ENCODE data around the gene ICOSLG.
"Not testable (repeated sequence)": the region's sequence is repeated elsewhere in the genome, so short reads cannot be mapped to it uniquely, and the experiment has no call there.

Gene ICOSLG

DNA sequence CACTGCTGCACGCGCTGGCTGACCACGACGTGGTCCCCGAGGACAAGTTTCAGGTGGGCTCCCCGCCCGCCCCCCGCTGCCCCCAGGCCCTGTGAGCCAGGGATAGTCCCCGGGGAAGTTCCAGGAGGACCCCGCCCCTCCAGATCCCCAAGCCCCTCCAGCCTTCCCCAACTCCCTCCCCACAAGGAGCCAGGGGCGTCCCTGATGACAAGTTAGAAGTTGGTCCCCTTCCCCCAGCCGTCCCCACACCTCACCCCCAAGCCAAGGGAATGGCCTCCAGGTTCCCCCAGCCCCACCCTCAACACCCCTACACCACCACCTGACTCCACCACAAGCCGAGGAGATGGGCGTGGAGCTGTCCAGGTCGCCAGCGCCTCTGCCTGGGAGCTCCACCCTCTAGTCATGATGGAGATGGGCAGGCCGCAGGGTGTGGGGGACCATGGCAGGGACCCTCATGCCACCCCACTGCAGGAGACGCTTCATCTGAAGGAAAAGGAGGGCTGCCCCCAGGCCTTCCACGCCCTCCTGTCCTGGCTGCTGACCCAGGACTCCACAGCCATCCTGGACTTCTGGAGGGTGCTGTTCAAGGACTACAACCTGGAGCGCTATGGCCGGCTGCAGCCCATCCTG is 45.5 kb upstream of the ICOSLG start:
- Histone ChIP-seq H3K4me3 (replicated peaks; ENCODE audit: insufficient read depth, low read length) (no peak overlapping the region), H3K27me3 (ENCODE audit: insufficient read depth, poor library complexity, severe bottlenecking) (no peaks in the 10 kb centered on the region), H3K27ac (replicated peaks) (no peak overlapping the region)
- DNase-seq (ENCODE audit: low read depth in 1 of 2, low spot score in 1 of 2) = no peak
- TF ChIP-seq SPI1 (IDR thresholded peaks at IDR 0.05; ENCODE audit: borderline replicate concordance, low read depth) = no peak
- TF ChIP-seq, protein P1, sequence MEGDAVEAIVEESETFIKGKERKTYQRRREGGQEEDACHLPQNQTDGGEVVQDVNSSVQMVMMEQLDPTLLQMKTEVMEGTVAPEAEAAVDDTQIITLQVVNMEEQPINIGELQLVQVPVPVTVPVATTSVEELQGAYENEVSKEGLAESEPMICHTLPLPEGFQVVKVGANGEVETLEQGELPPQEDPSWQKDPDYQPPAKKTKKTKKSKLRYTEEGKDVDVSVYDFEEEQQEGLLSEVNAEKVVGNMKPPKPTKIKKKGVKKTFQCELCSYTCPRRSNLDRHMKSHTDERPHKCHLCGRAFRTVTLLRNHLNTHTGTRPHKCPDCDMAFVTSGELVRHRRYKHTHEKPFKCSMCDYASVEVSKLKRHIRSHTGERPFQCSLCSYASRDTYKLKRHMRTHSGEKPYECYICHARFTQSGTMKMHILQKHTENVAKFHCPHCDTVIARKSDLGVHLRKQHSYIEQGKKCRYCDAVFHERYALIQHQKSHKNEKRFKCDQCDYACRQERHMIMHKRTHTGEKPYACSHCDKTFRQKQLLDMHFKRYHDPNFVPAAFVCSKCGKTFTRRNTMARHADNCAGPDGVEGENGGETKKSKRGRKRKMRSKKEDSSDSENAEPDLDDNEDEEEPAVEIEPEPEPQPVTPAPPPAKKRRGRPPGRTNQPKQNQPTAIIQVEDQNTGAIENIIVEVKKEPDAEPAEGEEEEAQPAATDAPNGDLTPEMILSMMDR (IDR thresholded peaks at IDR 0.05; ENCODE audit: insufficient read depth, low read length) = no peak
- TF ChIP-seq GABPA (IDR thresholded peaks at IDR 0.05; ENCODE audit: low read depth) = no peak
- TF ChIP-seq POLR2AphosphoS5 (IDR thresholded peaks at IDR 0.05; ENCODE audit: low read depth) = no peak
- TF ChIP-seq, protein P2, sequence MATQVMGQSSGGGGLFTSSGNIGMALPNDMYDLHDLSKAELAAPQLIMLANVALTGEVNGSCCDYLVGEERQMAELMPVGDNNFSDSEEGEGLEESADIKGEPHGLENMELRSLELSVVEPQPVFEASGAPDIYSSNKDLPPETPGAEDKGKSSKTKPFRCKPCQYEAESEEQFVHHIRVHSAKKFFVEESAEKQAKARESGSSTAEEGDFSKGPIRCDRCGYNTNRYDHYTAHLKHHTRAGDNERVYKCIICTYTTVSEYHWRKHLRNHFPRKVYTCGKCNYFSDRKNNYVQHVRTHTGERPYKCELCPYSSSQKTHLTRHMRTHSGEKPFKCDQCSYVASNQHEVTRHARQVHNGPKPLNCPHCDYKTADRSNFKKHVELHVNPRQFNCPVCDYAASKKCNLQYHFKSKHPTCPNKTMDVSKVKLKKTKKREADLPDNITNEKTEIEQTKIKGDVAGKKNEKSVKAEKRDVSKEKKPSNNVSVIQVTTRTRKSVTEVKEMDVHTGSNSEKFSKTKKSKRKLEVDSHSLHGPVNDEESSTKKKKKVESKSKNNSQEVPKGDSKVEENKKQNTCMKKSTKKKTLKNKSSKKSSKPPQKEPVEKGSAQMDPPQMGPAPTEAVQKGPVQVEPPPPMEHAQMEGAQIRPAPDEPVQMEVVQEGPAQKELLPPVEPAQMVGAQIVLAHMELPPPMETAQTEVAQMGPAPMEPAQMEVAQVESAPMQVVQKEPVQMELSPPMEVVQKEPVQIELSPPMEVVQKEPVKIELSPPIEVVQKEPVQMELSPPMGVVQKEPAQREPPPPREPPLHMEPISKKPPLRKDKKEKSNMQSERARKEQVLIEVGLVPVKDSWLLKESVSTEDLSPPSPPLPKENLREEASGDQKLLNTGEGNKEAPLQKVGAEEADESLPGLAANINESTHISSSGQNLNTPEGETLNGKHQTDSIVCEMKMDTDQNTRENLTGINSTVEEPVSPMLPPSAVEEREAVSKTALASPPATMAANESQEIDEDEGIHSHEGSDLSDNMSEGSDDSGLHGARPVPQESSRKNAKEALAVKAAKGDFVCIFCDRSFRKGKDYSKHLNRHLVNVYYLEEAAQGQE (IDR thresholded peaks at IDR 0.05; ENCODE audit: insufficient replicate concordance, low read depth) = no peak

DNA sequence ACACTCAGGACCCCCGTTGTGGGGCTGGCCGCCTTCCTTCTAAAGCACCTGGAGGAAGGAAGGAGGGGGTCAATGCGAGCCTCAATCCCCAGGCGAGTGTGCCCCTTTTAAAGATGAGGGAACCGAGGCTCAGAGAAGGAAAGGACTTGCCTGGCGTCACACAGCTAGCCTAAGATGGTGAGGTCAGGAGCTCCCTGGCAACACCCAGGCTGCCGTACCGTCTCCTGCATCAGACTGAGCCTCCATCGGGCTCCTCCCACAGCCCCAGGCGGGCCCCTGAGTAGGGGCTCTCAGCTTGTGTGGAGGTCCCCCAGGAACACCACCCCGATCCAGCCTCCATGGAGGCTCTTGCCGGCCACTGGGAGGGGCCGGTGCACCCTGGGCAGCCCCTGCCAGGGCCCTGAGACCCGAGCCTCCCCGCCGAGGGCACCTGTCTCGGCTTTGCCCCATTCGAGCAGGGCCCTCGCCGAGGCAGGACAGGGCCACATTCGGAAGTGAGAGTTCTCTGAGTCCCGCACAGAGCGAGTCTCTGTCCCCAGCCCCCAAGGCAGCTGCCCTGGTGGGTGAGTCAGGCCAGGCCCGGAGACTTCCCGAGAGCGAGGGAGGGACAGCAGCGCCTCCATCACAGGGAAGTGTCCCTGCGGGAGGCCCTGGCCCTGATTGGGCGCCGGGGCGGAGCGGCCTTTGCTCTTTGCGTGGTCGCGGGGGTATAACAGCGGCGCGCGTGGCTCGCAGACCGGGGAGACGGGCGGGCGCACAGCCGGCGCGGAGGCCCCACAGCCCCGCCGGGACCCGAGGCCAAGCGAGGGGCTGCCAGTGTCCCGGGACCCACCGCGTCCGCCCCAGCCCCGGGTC is 44.6 kb upstream of the ICOSLG start, which contains the start of gene AIRE:
AIRE (plus strand) TSS at position 739 of the 855 bp plus-strand sequence. CDS start 131 bp downstream, outside the sequence.
- Histone ChIP-seq H3K27ac (replicated peaks) (no peak within 1 kb of the TSS), H3K27me3 (ENCODE audit: insufficient read depth, poor library complexity, severe bottlenecking) (no peaks in the 10 kb centered on the region), H3K4me3 (replicated peaks; ENCODE audit: insufficient read depth, low read length) (no peak within 1 kb of the TSS)
- TF ChIP-seq GABPA (IDR thresholded peaks at IDR 0.05; ENCODE audit: low read depth) = no peak
- no peak for TF ChIP-seq SPI1 (IDR thresholded peaks at IDR 0.05; ENCODE audit: borderline replicate concordance, low read depth)
- no peak for TF ChIP-seq POLR2AphosphoS5 (IDR thresholded peaks at IDR 0.05; ENCODE audit: low read depth)
- TF ChIP-seq, protein P2 (IDR thresholded peaks at IDR 0.05; ENCODE audit: insufficient replicate concordance, low read depth) = no peak
- TF ChIP-seq, protein P1 (IDR thresholded peaks at IDR 0.05; ENCODE audit: insufficient read depth, low read length) = no peak
- DNase-seq (ENCODE audit: low read depth in 1 of 2, low spot score in 1 of 2) = no peak

DNA sequence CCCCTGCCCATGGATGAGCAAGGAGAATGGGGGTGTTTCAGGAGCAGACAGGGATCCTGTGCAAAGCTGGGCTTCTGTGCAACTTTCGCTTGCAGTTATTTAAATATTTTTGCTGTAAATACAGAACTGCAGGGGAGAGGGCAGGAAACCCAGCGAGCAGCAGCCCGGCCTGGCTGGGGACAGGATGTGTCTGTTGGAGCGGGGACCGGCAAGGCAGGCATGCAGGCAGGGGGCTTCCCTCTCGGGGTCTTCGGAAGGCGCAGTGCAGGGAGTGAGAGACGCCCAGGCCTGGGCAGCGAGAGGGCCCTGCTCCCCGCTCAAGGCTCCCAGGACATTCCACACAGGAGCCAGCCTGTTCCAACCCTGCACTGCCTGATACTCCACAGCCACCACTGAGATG is 43.2 kb upstream of the ICOSLG start:
- no peak overlapping the region for H3K4me3 ChIP-seq (replicated peaks; ENCODE audit: insufficient read depth, low read length)
- no peak for DNase-seq (ENCODE audit: low read depth in 1 of 2, low spot score in 1 of 2)
- no peaks in the 10 kb centered on the region for H3K27me3 ChIP-seq (ENCODE audit: insufficient read depth, poor library complexity, severe bottlenecking)
- no peak for TF ChIP-seq GABPA (IDR thresholded peaks at IDR 0.05; ENCODE audit: low read depth)
- TF ChIP-seq POLR2AphosphoS5 (IDR thresholded peaks at IDR 0.05; ENCODE audit: low read depth) = no peak
- TF ChIP-seq, protein P1 (IDR thresholded peaks at IDR 0.05; ENCODE audit: insufficient read depth, low read length) = no peak
- TF ChIP-seq SPI1 (IDR thresholded peaks at IDR 0.05; ENCODE audit: borderline replicate concordance, low read depth) = no peak
- TF ChIP-seq, protein P2 (IDR thresholded peaks at IDR 0.05; ENCODE audit: insufficient replicate concordance, low read depth) = no peak
- H3K27ac ChIP-seq (replicated peaks) = no peak overlapping the region

DNA sequence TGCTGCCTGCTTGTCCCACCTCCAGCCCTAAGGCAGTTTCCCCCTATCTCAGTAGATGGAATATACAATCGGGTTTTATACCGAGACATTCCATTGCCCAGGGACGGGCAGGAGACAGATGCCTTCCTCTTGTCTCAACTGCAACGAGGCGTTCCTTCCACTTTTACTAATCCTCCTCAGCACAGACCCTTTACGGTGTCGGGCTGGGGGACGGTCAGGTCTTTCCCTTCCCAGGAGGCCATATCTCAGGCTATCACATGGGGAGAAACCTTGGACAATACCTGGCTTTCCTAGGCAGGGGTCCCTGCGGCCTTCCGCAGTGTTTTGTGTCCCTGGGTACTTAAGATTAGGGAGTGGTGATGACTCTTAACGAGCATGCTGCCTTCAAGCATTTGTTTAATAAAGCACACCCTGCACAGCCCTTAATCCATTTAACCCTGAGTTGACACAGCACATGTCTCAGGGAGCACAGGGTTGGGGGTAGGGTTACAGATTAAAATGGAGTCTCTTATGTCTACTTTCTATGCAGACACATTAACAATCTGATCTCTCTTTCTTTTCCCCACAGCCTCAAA is 42.6 kb upstream of the ICOSLG start:
- H3K4me3 ChIP-seq (replicated peaks; ENCODE audit: insufficient read depth, low read length); DNase-seq (ENCODE audit: low read depth in 1 of 2, low spot score in 1 of 2); H3K27ac ChIP-seq (replicated peaks); H3K27me3 ChIP-seq (ENCODE audit: insufficient read depth, poor library complexity, severe bottlenecking): not testable (repeated sequence)

Data from HL-60 (cell line).